B cell (primary cell): ENCODE measurements around the gene KIF25. TPM values are rescaled to one million over a fixed set of nuclear protein-coding genes. Genes with fewer than 3 reads are reported as not detected.

Experiments used
- ATAC-seq: fragments of 200-7000 bp; cut with Tn5 transposase; one replicate; pipeline ENCODE4 v1.10.0; 2021; ENCODE audit warnings: low read depth, mild to moderate bottlenecking, moderate number of reproducible peaks, moderate library complexity
- CTCF ChIA-PET: fragments of 350-600 bp; sonication (Branson Sonifier 250); formaldehyde crosslinking; loops from one replicate; lab custom pipeline; 2021; ENCODE audit warnings: antibody characterized with exemption, inconsistent platforms; lab: Charles Lee
- POLR2A ChIA-PET: fragments of 350-600 bp; sonication (Branson Sonifier 250); formaldehyde crosslinking; loops from one replicate; lab custom pipeline; 2021; ENCODE audit warnings: antibody characterized with exemption; lab: Charles Lee
- DNase-seq: peaks from one replicate; pipeline ENCODE4 v3.0.0; 2013
- H2AFZ ChIP-seq: 2 replicates; pipeline ENCODE4 v1.6.1; 2012; ENCODE audit warnings: mild to moderate bottlenecking, low read depth, low read length; ENCODE audit not compliant: insufficient read depth, poor library complexity, severe bottlenecking
- H3K27ac ChIP-seq, 2 donors: 1 replicate in 1 of 2; 2 replicates in 1 of 2; pipeline ENCODE4 v1.5.1; 2012 to 2013; ENCODE audit warnings: low read length in 2 of 2, mild to moderate bottlenecking in 2 of 2, moderate library complexity in 1 of 2
- H3K27me3 ChIP-seq, 4 experiments: fragments of 200-600 bp in 1 of 4; sonication (generic) in 1 of 4; replicated peaks in 1 of 4; 1 replicate in 2 of 4; 2 replicates in 2 of 4; pipeline versions ENCODE4 v1.6.1 to v1.7.0; 2013 to 2016; ENCODE audit warnings: low read length in 3 of 4, mild to moderate bottlenecking in 2 of 4, mixed read lengths in 1 of 4, moderate library complexity in 1 of 4; ENCODE audit not compliant: insufficient read depth in 4 of 4, control insufficient read depth in 3 of 4; ENCODE audit errors: control extremely low read depth in 1 of 4
- H3K36me3 ChIP-seq, 2 experiments: replicated peaks in 1 of 2; 1 replicate in 1 of 2; 2 replicates in 1 of 2; pipeline versions ENCODE4 v1.6.1 to v1.7.1; 2013; ENCODE audit warnings: low read length in 1 of 2; ENCODE audit not compliant: insufficient read depth in 2 of 2, control insufficient read depth in 1 of 2; ENCODE audit errors: control extremely low read depth in 1 of 2, extremely low read depth in 1 of 2
- H3K4me1 ChIP-seq, 2 donors: fragments of 200-600 bp in 1 of 2; sonication (generic) in 1 of 2; 1 replicate in 1 of 2; 2 replicates in 1 of 2; pipeline versions ENCODE4 v1.5.1 to v1.6.1; 2013 to 2017; ENCODE audit warnings: low read length in 2 of 2; ENCODE audit not compliant: control insufficient read depth in 2 of 2, insufficient read depth in 2 of 2
- H3K4me2 ChIP-seq: replicated peaks from 2 replicates; pipeline ENCODE3; 2012; ENCODE audit warnings: mild to moderate bottlenecking, low read depth, low read length; ENCODE audit not compliant: poor library complexity, severe bottlenecking
- H3K4me3 ChIP-seq, 5 experiments: fragments of 200-600 bp in 1 of 5; sonication (generic) in 1 of 5; 1 replicate in 3 of 5; 2 replicates in 2 of 5; pipeline versions ENCODE4 v1.5.1 to v1.7.0; 2011 to 2016; ENCODE audit warnings: low read length in 4 of 5, mild to moderate bottlenecking in 4 of 5, low read depth in 2 of 5, control low read depth in 1 of 5, moderate library complexity in 1 of 5; ENCODE audit not compliant: insufficient read depth in 1 of 5; ENCODE audit errors: control extremely low read depth in 1 of 5, extremely low read depth in 1 of 5
- H3K79me2 ChIP-seq: fragments of 200-600 bp; sonication (generic); one replicate; pipeline ENCODE4 v1.6.0; 2016; ENCODE audit warnings: low read length; ENCODE audit not compliant: control insufficient read depth, insufficient read depth
- H3K9ac ChIP-seq: fragments of 200-600 bp; sonication (generic); 2 replicates; pipeline ENCODE4 v1.6.1; 2017; ENCODE audit warnings: mild to moderate bottlenecking, low read length, moderate library complexity
- H3K9me3 ChIP-seq, 3 donors: one replicate each; pipeline versions ENCODE4 v1.6.1 to v1.7.1; 2013; ENCODE audit warnings: low read length in 2 of 3; ENCODE audit not compliant: control insufficient read depth in 2 of 3, insufficient read depth in 1 of 3; ENCODE audit errors: control extremely low read depth in 1 of 3
- H4K20me1 ChIP-seq: 2 replicates; pipeline ENCODE4 v1.6.0; 2012; ENCODE audit warnings: mild to moderate bottlenecking, low read length; ENCODE audit not compliant: insufficient read depth, control insufficient read depth, poor library complexity, severe bottlenecking
- H3K27ac Mint-ChIP-seq: one replicate; pipeline ENCODE4 v1.8.0; 2021; ENCODE audit warnings: mixed read lengths
- H3K27me3 Mint-ChIP-seq: one replicate; pipeline ENCODE4 v1.8.0; 2021; ENCODE audit warnings: mixed read lengths
- H3K4me1 Mint-ChIP-seq: one replicate; pipeline ENCODE4 v1.8.0; 2021; ENCODE audit warnings: mixed read lengths
- H3K4me3 Mint-ChIP-seq: one replicate; pipeline ENCODE4 v1.8.0; 2021; ENCODE audit warnings: mixed read lengths
- H3K9me3 Mint-ChIP-seq: one replicate; pipeline ENCODE4 v1.8.0; 2022; ENCODE audit warnings: mixed read lengths; ENCODE audit not compliant: insufficient read depth
- EZH2 ChIP-seq: IDR thresholded peaks from 2 replicates; pipeline ENCODE4 v1.6.1; 2012; ENCODE audit warnings: borderline replicate concordance, low read depth, mild to moderate bottlenecking, moderate library complexity, low read length; ENCODE audit not compliant: insufficient read depth, poor library complexity, severe bottlenecking
- WGBS: methylation state at CpG from one replicate; pipeline ENCODE4 v1.1.5; 2013; ENCODE audit warnings: missing lambda C conversion rate; ENCODE audit not compliant: insufficient coverage; 5-methylcytosine and 5-hydroxymethylcytosine counted together
- intact Hi-C: fragments of 100-400 bp; cut with micrococcal nuclease; formaldehyde crosslinking; loops from one replicate; pipeline ENCODE4 v1.10.0; 2022
- polyA plus RNA-seq: library from polyadenylated mRNA; depleted of rRNA; stranded (reverse); fragments of >200 nt; gene quantifications from 2 replicates; pipeline ENCODE4 v1.2.3, GENCODE V29; 2012
- total RNA-seq, 2 donors: library from RNA; stranded (reverse); fragments of 120-200 nt in 1 of 2; gene quantifications; 1 replicate in 1 of 2; 2 replicates in 1 of 2; pipeline versions ENCODE4 v1.2.3 to v1.2.4, GENCODE V29; 2013 to 2022
- TF ChIP-seq, protein P1 (sequence below): fragments of 200-600 bp; IDR thresholded peaks from one replicate; pipeline ENCODE4 v1.8.0; 2022; ENCODE audit warnings: antibody characterized with exemption, mild to moderate bottlenecking

The KIF25 gene
- total and polyA plus RNA-seq, 2 donors (not counting 1 experiment from before 2014, with no cell fraction given) = not detected

- no peaks in the 10 kb centered on the region for H3K9me3 ChIP-seq
- Mint-ChIP-seq H3K4me3 (no peak overlapping the region), H3K9me3 (no peaks in the 10 kb centered on the region), H3K27ac (no peak overlapping the region), H3K4me1 (no peaks in the 10 kb centered on the region), H3K27me3 (no peaks in the 10 kb centered on the region)
- H2AFZ ChIP-seq = no peak overlapping the region
- ChIA-PET POLR2A (no interaction called here), CTCF (no interaction called here)
- no peak overlapping the region for H3K9ac ChIP-seq
- H3K79me2 ChIP-seq = no peaks in the 10 kb centered on the region
- no peaks in the 10 kb centered on the region for H3K27me3 ChIP-seq
- no peak overlapping the region for H3K27ac ChIP-seq
- DNase-seq (no peak), ATAC-seq (no peak)
- H3K4me3 ChIP-seq = no peak overlapping the region
- intact Hi-C loops = no loop called here
- WGBS = 95% methylated on average over 6 of the region's 6 CpGs
- TF ChIP-seq, protein P1, sequence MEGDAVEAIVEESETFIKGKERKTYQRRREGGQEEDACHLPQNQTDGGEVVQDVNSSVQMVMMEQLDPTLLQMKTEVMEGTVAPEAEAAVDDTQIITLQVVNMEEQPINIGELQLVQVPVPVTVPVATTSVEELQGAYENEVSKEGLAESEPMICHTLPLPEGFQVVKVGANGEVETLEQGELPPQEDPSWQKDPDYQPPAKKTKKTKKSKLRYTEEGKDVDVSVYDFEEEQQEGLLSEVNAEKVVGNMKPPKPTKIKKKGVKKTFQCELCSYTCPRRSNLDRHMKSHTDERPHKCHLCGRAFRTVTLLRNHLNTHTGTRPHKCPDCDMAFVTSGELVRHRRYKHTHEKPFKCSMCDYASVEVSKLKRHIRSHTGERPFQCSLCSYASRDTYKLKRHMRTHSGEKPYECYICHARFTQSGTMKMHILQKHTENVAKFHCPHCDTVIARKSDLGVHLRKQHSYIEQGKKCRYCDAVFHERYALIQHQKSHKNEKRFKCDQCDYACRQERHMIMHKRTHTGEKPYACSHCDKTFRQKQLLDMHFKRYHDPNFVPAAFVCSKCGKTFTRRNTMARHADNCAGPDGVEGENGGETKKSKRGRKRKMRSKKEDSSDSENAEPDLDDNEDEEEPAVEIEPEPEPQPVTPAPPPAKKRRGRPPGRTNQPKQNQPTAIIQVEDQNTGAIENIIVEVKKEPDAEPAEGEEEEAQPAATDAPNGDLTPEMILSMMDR = no peak
- no peak for TF ChIP-seq EZH2
- no peaks in the 10 kb centered on the region for H3K36me3 ChIP-seq
- no peak overlapping the region for H3K4me2 ChIP-seq
- H3K4me1 ChIP-seq = no peaks in the 10 kb centered on the region
- no peaks in the 10 kb centered on the region for H4K20me1 ChIP-seq
These were observed 39.8 kb upstream of the KIF25 start for GRCh38 chr6:167957626-167958025.

DNA sequence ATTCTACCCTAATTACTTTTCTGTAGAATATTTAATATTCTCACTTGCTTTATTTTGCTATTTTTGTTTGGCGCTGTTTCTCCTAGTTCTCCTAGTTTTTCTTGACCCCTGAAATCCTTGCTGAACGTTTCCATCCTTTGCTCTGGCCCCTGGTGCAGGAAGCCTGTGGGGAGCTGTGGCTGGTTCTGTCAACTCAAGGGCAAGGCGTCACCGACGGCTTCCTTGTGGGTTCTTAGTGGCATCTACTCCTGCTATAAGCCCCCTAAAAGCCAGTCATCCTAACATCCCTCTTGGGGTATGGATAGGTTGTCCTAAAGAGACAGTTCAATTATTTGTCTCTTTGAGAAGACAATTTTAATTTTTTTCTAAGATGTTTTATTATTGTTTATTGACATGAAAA lies 36.9 kb upstream of the KIF25 start:
- no peak overlapping the region for H3K4me3 ChIP-seq
- 68% methylated on average over 4 of the region's 5 CpGs for WGBS
- H3K27me3 ChIP-seq = no peaks in the 10 kb centered on the region
- Mint-ChIP-seq H3K4me1 (no peaks in the 10 kb centered on the region), H3K27me3 (no peaks in the 10 kb centered on the region), H3K27ac (no peak overlapping the region), H3K9me3 (no peaks in the 10 kb centered on the region), H3K4me3 (no peak overlapping the region)
- no peak for DNase-seq
- H4K20me1 ChIP-seq = no peaks in the 10 kb centered on the region
- H3K36me3 ChIP-seq = no peaks in the 10 kb centered on the region
- H3K9ac ChIP-seq = no peak overlapping the region
- no peak overlapping the region for H2AFZ ChIP-seq
- H3K4me1 ChIP-seq = no peaks in the 10 kb centered on the region
- no peaks in the 10 kb centered on the region for H3K9me3 ChIP-seq
- H3K79me2 ChIP-seq = no peaks in the 10 kb centered on the region
- intact Hi-C loops = no loop called here
- ATAC-seq = no peak
- no peak overlapping the region for H3K4me2 ChIP-seq
- ChIA-PET POLR2A (no interaction called here), CTCF (no interaction called here)
- no peak overlapping the region for H3K27ac ChIP-seq
- TF ChIP-seq EZH2 = no peak
- TF ChIP-seq, protein P1 = no peak
